ENCODE data around the gene VHLL.

DNA sequence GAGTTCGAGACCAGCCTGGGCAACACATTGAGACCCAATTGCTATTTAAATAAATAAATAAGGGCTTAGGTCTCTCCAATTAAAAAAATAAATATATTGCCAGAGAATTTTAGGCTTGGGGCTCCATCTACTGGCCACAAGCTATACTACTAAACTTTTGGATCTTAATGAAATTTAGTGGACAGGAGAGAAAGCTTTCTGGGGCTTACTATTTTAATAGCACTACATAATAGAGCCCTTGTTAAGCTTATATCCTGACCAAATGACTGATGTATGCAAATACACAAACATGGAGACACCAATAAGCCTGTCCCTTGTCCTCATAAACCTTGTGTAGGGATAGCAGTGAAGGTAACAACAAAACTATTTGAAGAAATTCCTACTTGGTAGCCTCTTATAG, 20.6 kb upstream of the VHLL start:
- TF ChIP-seq CTCF (IDR thresholded peaks at IDR 0.05) (peak in 3 of 7 experiments; percentile 17 to 40 (median 39)), POLR2AphosphoS5 (IDR thresholded peaks at IDR 0.05) (no peak), POLR2A (IDR thresholded peaks at IDR 0.05) (no peak), EP300 (IDR thresholded peaks at IDR 0.05) (no peak)

Data from stomach (tissue), 4 donors.